Stimulated activated CD4-positive, alpha-beta T cell treated with anti-CD3 and anti-CD28 coated beads, Interleukin-15, amount 100 ng/mL, for 1 hour (primary cell): ENCODE data around the gene NDST3.
"Not testable (repeated sequence)": the region's sequence is repeated elsewhere in the genome, so short reads cannot be mapped to it uniquely, and the experiment has no call there.

ENCODE experiments used
- DNase-seq, 2 donors: peaks; one replicate each; pipeline ENCODE4 v3.0.0-alpha.2; 2020; ENCODE audit warnings: low read depth in 1 of 2, low spot score in 1 of 2

The NDST3 gene

DNA sequence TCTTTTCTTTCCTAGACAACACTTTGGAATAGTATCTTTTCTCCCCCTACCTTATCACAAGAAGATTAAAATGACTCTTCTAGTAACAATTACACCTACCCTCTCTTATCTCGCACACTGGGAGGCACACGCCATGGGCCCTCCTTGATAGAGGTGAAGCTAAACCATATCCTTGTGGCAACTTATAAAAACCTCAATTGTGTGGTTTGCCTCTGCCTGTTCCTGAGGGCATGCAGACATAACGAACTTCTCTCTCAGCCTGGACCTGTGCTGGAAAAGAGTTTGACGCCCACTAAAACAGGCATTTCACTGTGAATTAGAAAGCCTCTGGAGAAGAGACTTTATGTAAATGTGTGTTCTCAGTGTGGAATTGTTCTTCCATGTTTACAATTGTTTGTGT, 141.2 kb downstream of the NDST3 start:
- no peak for DNase-seq

- DNase-seq: no peak
Observed at GRCh38 chr4:118177126-118177525, 142.8 kb downstream of the NDST3 start.

DNA sequence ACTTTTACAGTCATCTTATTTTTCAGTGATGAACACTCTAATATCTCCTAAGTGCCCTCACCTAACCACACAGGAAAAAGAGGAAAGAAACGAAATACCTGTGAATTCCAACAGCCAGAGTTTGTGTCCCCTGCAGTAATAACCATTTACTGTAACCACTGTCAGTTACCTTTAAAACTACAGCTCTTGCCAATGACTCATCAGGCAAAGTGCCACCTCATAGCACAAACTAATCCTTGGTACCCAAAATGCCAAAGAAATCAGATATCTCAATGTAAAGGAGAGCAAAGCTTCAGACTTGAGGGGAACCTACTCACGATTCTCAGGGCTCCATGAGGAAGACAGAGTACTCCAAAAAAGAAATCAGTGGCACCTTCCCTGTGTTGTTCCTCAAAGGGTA, 146.5 kb downstream of the NDST3 start:
- DNase-seq: no peak

DNA sequence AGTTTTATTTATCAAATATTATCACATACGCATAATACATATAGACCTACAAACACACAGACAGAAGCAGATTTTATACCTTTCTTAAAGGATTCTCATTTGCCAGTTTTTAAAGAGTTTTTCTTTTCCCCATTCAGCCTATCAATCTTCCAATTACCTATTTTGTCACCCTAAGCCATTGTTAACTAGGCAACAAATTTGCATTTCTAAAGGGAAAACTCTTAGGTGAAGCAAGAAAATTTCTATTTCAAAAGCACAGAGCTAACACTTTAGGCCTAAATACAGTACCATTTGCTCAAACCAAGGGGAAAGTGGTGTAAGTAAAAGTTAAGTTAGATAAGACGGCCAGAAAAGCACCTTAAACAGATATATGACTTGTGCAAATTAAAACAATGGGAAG, 156.6 kb downstream of the NDST3 start:
- DNase-seq: no peak

DNA sequence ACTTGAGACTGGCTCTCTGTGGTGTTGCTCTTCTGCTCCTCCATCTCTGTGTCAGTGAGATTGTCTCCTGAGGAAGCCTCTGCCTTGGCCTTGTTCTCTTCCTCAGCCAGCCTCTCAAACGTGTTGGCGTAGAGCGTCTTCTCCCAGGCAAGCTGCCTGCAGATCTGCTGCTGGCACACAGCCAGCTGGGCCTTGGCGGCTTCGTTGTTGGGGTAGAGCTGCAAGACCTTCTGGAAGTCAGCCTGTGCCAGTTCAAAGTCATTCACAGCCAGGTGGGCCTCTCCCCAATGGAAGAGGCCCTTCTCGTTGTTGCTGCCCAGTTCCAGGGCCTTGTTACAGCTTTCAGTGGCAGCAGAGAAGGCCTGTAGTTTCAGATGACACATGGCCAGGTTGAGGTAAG, 159.1 kb downstream of the NDST3 start:
- DNase-seq: no peak

DNA sequence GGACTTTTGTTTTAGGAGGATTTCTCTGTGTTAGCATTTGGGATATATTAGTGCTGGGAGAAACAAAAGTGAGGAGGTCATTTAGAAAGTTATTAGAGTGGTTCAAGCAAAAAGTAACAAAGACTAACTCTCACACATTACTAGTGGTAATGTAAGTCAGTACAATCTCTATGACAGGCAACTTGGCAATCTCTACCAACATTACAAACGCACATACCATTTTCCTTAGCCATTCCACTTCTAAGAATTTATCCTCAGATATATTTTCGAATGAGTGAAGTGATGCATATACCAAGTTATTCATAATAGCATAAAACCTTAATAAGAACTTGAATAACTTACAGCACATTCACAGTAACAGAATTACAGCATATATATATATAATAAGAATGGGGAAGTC, 172.3 kb downstream of the NDST3 start:
- no peak for DNase-seq

GRCh38 chr4:118213101-118213500, 178.8 kb downstream of the NDST3 start:
- no peak for DNase-seq

DNA sequence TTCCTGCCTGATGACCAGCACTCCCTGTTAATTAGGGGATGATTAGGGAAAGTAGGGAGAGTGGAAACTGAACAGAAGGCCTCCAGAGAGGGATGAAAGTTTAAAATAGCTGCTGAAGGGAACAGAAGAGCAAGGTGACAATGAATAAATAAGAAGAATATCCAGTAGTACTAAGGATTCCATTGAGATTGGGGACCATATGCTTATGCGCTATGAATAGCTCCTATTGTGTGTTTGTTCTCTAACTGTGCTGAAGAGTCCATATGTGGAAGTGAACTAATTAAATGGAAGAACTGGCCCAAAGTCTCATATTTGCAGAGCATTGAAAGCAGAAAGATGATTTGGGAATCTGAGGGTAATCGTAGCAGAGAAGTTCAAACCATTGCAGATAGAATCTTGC, 181.5 kb downstream of the NDST3 start:
- DNase-seq: no peak

DNA sequence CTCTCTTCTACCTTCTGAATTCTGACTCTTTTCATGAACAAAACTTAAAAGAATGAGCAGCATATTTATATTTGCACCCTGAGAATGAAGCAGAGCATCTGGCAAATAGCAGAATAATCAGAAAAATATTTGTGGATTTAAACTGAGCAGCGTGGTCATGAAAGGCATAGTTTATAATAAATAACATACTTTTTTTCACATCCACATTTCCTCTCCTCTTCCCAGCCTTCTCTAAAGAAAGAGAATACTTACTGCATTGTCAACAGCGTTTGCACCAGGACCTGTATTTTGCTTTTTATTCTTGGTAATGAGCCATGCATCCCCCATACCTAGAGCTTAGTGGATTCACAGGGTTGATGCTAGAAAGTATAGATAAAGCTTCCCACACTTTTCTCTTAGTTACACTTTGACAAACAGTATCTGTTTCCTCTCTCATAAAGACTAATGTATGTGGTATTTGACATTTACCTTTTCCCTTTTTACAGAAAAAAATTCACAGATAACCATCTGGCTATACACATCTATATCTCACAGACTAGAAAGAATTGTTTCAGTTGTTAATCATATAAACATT, 187.0 kb downstream of the NDST3 start:
- DNase-seq: no peak

DNA sequence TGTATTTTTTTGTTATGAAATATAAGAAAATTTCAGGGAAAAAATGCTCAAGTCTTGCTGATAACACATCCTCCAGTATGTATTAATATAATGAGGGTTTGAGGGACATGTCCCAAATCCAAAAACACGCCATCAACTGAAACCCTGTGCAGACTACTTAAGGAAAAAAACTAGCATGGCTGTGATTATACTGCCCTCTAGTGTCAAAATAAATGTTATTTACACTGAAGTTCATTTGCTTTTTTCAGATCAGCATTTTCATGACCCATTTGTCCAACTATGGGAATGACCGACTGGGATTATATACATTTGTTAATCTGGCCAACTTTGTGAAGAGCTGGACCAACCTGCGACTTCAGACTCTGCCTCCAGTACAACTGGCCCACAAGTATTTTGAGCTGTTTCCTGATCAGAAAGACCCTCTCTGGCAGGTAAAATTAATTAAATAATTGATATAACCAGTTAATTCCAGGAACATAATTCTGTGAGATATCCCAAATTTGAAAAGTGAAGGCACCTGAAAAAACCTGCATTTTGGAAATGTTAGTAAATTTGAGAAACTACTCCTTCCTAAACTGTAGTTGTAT, 190.1 kb downstream of the NDST3 start:
- no peak for DNase-seq

- DNase-seq: no peak
Observed at GRCh38 chr4:118225511-118225910, 191.2 kb downstream of the NDST3 start.

- no peak for DNase-seq
Observed at GRCh38 chr4:118226311-118227010, 192.2 kb downstream of the NDST3 start.

DNA sequence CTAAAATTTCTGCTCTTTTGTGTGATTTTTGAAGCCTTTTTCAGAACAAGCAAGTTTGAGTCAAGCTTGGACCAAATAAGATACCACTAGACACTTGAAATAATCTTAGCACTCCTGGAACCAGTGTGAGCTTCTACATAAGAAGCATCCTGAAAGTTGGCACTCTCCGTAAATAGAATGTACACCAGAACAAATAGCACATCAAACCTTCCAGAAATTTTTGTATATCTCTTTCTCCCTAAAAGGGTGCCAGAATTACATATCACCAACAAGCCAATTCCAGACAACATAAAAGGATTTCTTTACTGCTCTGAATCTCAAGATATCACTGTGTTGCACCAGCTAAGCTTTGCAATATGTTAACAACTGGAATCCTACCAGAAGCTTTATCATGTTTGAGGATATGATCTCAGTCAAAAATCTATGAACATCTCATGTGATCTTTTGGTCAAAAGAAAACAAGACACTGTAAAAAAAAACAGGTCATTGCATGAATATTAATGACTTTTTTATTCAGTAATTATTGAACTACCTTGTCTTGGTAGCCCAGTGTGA, 201.4 kb downstream of the NDST3 start:
- no peak for DNase-seq

DNA sequence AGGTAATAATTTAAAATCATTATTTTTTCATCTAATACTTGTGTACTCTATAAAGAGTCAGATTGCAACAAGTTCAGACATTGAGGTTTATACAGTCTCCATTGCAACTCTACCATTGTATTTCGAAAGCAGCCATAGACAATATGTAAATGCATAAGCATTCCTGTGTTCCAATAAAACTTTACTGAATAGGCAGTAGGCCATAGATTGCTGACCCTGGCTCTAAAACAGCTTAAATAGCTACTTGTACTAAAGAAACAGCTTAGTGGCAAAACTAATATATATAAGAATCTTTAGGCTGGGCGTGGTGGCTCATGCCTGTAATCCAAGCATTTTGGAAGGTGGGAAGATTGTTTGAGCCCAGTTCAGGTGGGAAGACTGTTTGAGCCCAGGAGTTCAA, 203.2 kb downstream of the NDST3 start:
- no peak for DNase-seq

GRCh38 chr4:118249890-118250289, 215.6 kb downstream of the NDST3 start:
- no peak for DNase-seq

DNA sequence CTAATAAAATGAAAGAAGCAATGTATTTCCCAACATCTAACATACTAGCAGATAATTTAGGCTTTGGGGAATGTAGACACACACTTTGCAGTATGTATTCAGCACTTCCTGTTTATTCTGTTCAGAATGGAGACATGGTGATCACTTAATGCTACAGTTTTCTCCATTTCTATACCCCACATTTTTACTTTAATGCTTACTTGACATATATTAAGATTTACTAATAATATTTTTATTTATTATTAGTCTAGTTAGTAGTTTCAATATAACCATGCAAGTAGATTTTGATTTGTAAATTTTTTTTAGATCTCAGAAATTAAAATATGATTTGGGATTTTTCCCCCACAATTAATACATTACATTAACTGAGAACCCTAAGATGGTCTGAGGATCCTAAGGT, 220.1 kb downstream of the NDST3 start:
- no peak for DNase-seq

GRCh38 chr4:118259111-118259510, 224.8 kb downstream of the NDST3 start:
- DNase-seq: no peak

DNA sequence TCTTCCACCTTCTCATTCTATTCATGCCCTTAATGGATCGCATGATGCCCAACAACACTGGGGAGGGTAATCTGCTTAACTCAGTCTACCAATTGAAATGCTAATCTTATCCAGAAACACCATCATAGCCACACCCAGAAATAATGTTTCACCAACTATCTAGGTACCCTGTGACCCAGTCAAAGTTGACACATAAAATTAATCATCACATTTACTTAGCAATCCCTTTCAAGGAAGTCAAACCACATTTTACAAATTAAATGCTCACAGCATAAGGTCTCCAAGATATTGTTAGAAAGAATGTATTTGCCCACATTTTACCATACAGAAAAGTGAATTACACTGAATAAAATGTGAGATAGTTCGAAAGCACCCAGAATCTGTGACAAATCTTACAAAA, 226.0 kb downstream of the NDST3 start:
- no peak for DNase-seq

GRCh38 chr4:118264096-118264495, 229.8 kb downstream of the NDST3 start:
- DNase-seq: no peak

DNA sequence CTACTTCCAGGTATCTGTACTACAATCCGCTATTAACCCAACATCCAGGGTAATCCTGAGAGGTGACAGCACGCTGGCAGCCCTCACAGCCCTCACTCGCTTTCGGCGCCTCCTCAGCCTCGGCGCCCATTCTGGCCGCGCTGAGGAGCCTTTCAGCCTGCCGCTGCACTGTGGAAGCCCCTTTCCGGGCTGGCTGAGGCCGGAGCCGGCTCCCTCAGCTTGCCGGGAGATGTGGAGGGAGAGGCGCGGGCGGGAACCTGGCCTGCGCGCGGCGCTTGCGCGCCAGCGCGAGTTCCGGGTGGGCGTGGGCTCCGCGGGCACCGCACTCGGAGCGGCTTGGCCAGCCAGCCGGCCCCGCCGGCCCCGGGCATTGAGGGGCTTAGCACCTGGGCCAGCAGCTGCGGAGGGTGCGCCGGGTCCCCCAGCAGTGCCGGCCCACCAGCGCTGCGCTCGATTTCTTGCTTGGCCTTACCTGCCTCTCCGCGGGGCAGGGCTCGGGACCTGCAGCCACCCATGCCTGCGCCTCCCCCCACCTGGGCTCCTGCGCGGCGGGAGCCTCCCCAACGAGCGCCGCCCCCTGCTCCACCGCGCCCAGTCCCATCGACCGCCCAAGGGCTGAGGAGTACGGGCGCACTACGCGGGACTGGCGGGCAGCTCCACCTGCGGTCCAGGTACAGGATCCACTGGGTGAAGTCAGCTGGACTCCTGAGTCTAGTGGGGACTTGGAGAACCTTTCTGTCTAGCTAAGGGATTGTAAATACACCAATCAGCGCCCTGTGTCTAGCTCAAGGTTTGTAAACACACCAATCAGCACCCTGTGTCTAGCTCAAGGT, 231.2 kb downstream of the NDST3 start:
- no peak for DNase-seq

GRCh38 chr4:118266145-118266496, 231.8 kb downstream of the NDST3 start:
- not testable (repeated sequence) for DNase-seq

DNA sequence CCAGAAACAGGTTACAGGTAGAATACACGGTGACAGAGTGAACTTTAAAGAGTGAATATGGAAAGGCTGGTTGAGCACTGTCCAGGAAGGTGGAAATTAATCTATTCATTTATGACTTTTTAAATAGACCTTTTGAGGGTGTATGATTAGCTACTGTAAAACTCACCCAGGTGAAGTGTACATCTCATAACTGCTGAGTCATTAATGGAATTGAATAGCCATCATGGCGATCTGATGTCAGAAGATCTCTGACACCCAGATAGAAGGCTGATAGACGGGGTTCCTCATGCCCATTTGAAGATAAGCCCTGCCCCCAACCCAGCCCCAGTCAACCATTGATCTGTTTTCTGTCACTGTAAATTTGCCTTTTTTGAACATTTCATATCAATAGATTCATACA, 234.5 kb downstream of the NDST3 start:
- DNase-seq: no peak
